K562 (cell line): ENCODE data around the gene RNASEH2A. TPM values are rescaled to one million over a fixed set of nuclear protein-coding genes. Genes with fewer than 3 reads are reported as not detected.

Experiments
- CREB5 ChIP-seq: fragments of 250-450 bp; sonication (Bioruptor Pico); IDR thresholded peaks from 2 replicates; pipeline ENCODE4 v1.5.0; 2020; ENCODE audit warnings: mild to moderate bottlenecking
- E2F6 ChIP-seq, 2 experiments: IDR thresholded peaks; 2 replicates each; pipeline ENCODE4 v1.6.1; 2011; ENCODE audit warnings: borderline replicate concordance in 1 of 2, control low read depth in 1 of 2, low read depth in 1 of 2, low read length in 1 of 2, mild to moderate bottlenecking in 1 of 2, mixed read lengths in 1 of 2, moderate library complexity in 1 of 2; ENCODE audit not compliant: insufficient read depth in 1 of 2, insufficient read length in 1 of 2, poor library complexity in 1 of 2, severe bottlenecking in 1 of 2; ENCODE audit errors: extremely low read depth in 1 of 2
- FOXJ3 ChIP-seq: sonication (generic); formaldehyde crosslinking; IDR thresholded peaks from 2 replicates; pipeline ENCODE4 v1.4.0; 2020; ENCODE audit warnings: mild to moderate bottlenecking, missing genetic modification reagents
- KDM5B ChIP-seq: fragments of 200-600 bp; sonication (generic); IDR thresholded peaks from 2 replicates; pipeline ENCODE4 v1.6.1; 2012; ENCODE audit warnings: low read depth, mild to moderate bottlenecking, moderate library complexity, low read length, control low read depth, inconsistent platforms; ENCODE audit not compliant: insufficient replicate concordance
- PML ChIP-seq: IDR thresholded peaks from 2 replicates; pipeline ENCODE4 v1.6.1; 2012; ENCODE audit warnings: low read length, inconsistent platforms
- REST ChIP-seq, 2 experiments: fragments of 450-650 bp; formaldehyde crosslinking in 1 of 2; IDR thresholded peaks; 2 replicates each; pipeline versions ENCODE4 v1.4.0 to v1.6.1; 2014 to 2020; ENCODE audit warnings: mild to moderate bottlenecking in 2 of 2, borderline replicate concordance in 1 of 2, low read depth in 1 of 2
- TARDBP ChIP-seq: fragments of 450-650 bp; IDR thresholded peaks from 2 replicates; pipeline ENCODE4 v1.6.1; 2016
- ZFPM2 ChIP-seq: fragments of 250-450 bp; sonication (Bioruptor Pico); IDR thresholded peaks from 2 replicates; pipeline ENCODE4 v1.5.1; 2022; ENCODE audit warnings: mild to moderate bottlenecking
- ZNF75A ChIP-seq: fragments of 450-650 bp; formaldehyde crosslinking; IDR thresholded peaks from 2 replicates; pipeline ENCODE4 v1.4.0; 2020; ENCODE audit warnings: mild to moderate bottlenecking
- polyA plus RNA-seq, 8 experiments: library from polyadenylated mRNA; depleted of rRNA in 4 of 8; stranded (reverse) in 5 of 8; unstranded in 3 of 8; fragments of >200 nt; fragmentation: Nextera tagmentation in 2 of 8; fragmentation: Illumina TruSeq in 1 of 8; extraction: Ambion mirVana in 2 of 8; extraction: Trizol in 1 of 8; gene quantifications; 2 replicates each; pipeline versions ENCODE4 v1.2.1 to v1.2.3, GENCODE V29; 2011 to 2014; ENCODE audit warnings: inconsistent platforms in 1 of 8, missing spikeins in 1 of 8
- total RNA-seq, 7 experiments: library from RNA; depleted of rRNA in 6 of 7; stranded (reverse); fragments of >200 nt in 6 of 7; fragmentation: Illumina TruSeq in 2 of 7; extraction: Trizol in 2 of 7; gene quantifications; 2 replicates each; pipeline versions ENCODE4 v1.2.1 to v1.2.3, GENCODE V29; 2011 to 2021; ENCODE audit warnings: low replicate concordance in 1 of 7

RNASEH2A gene
- total and polyA plus RNA-seq, 9 of the 15 experiments (the other 6 are each of a cell fraction or from before 2014, with no cell fraction given) = 22.3 to 78.0 (median 61.7) TPM

GRCh38 chr19:12825254-12826131 is 19.1 kb downstream of the RNASEH2A start (continued):
- no peak for TF ChIP-seq KDM5B
- no peak for TF ChIP-seq PML
- TF ChIP-seq REST (IDR thresholded peaks at IDR 0.05; ENCODE audit: borderline replicate concordance) = peak; percentile 38
- TF ChIP-seq REST (CRISPR knock-in tag; IDR thresholded peaks at IDR 0.05; ENCODE audit: low read depth) = no peak
- no peak for TF ChIP-seq ZNF75A
- no peak for TF ChIP-seq TARDBP
- TF ChIP-seq E2F6 (IDR thresholded peaks at IDR 0.05; ENCODE audit: borderline replicate concordance in 1 of 2, extremely low read depth in 1 of 2, insufficient read depth in 1 of 2, insufficient read length in 1 of 2, low read depth in 1 of 2, low read length in 1 of 2, poor library complexity in 1 of 2, severe bottlenecking in 1 of 2) = peak; percentile 82 to 94
- no peak for TF ChIP-seq CREB5 (CRISPR knock-in tag)
- no peak for TF ChIP-seq ZFPM2
- TF ChIP-seq FOXJ3 (CRISPR knock-in tag) = no peak
